H1 (cell line): ENCODE results near the gene ELMO1. TPM values are rescaled to one million over a fixed set of nuclear protein-coding genes. Genes with fewer than 3 reads are reported as not detected.
A peak's percentile ranks its signal among the peaks of the same experiment; 100 is the strongest.

Experiments
- CTCF ChIA-PET: fragments of 300-600 bp; sonication (Branson Sonifier 250); formaldehyde crosslinking; loops from one replicate; lab custom pipeline; 2021; ENCODE audit not compliant: partially characterized antibody; lab: Charles Lee
- POLR2A ChIA-PET: fragments of 300-600 bp; sonication (Branson Sonifier 250); formaldehyde crosslinking; loops from one replicate; lab custom pipeline; 2021; ENCODE audit warnings: inconsistent platforms; ENCODE audit not compliant: partially characterized antibody; lab: Charles Lee
- DNase-seq, 2 experiments: peaks; one replicate each; pipeline versions ENCODE4 v3.0.0 to v3.0.0-alpha.2; 2010 to 2022; ENCODE audit warnings: low spot score in 2 of 2, low read depth in 1 of 2, mixed read lengths in 1 of 2
- FAIRE-seq: peaks from 2 replicates; lab custom pipeline; 2011; peaks lifted over from hg19 to GRCh38; lab: Jason Lieb, UNC
- H2AFZ ChIP-seq: 2 replicates; pipeline ENCODE4 v1.8.1; 2012; ENCODE audit warnings: low read length, inconsistent platforms
- H2AK5ac ChIP-seq: 2 replicates; pipeline ENCODE4 v1.6.1; 2013; ENCODE audit warnings: low read depth, low read length
- H2BK120ac ChIP-seq: replicated peaks from 2 replicates; pipeline ENCODE3; 2013; ENCODE audit warnings: low read depth, low read length, inconsistent platforms
- H2BK12ac ChIP-seq: 2 replicates; pipeline ENCODE4 v1.6.1; 2013; ENCODE audit warnings: low read depth, low read length
- H2BK15ac ChIP-seq: 2 replicates; pipeline ENCODE4 v1.6.1; 2013; ENCODE audit warnings: low read length
- H2BK20ac ChIP-seq: 2 replicates; pipeline ENCODE4 v1.6.1; 2013; ENCODE audit warnings: low read length
- H2BK5ac ChIP-seq: 2 replicates; pipeline ENCODE4 v1.6.1; 2013; ENCODE audit warnings: low read depth, low read length
- H3K14ac ChIP-seq: 2 replicates; pipeline ENCODE4 v1.6.1; 2013; ENCODE audit warnings: inconsistent platforms; ENCODE audit not compliant: insufficient read length
- H3K18ac ChIP-seq: 2 replicates; pipeline ENCODE4 v1.6.1; 2013; ENCODE audit warnings: low read length; ENCODE audit errors: extremely low read depth
- H3K23ac ChIP-seq: 2 replicates; pipeline ENCODE4 v1.6.1; 2013; ENCODE audit warnings: inconsistent platforms; ENCODE audit not compliant: insufficient read length
- H3K23me2 ChIP-seq: 2 replicates; pipeline ENCODE4 v1.6.1; 2013; ENCODE audit warnings: low read depth, low read length
- H3K27ac ChIP-seq: 2 replicates; pipeline ENCODE4 v1.6.1; 2011; ENCODE audit warnings: low read depth, low read length, inconsistent platforms
- H3K27me3 ChIP-seq, 4 experiments: replicated peaks in 1 of 4; 1 replicate in 1 of 4; 2 replicates in 3 of 4; pipeline versions ENCODE4 v1.6.1 to v1.8.1; 2011 to 2013; ENCODE audit warnings: low read length in 3 of 4, mild to moderate bottlenecking in 3 of 4, inconsistent platforms in 2 of 4, mixed read lengths in 2 of 4, moderate library complexity in 1 of 4; ENCODE audit not compliant: control insufficient read depth in 3 of 4, insufficient read depth in 3 of 4; ENCODE audit errors: extremely low read depth in 1 of 4
- H3K36me3 ChIP-seq, 4 experiments: 2 replicates each; pipeline versions ENCODE4 v1.6.1 to v1.8.1; 2011 to 2013; ENCODE audit warnings: mild to moderate bottlenecking in 4 of 4, low read length in 3 of 4, moderate library complexity in 2 of 4, control low read depth in 1 of 4, inconsistent platforms in 1 of 4; ENCODE audit not compliant: insufficient read depth in 4 of 4, control insufficient read depth in 2 of 4
- H3K4ac ChIP-seq: replicated peaks from 2 replicates; pipeline ENCODE3; 2013; ENCODE audit warnings: low read length, low read depth, mixed read lengths, inconsistent platforms; ENCODE audit not compliant: insufficient read length
- H3K4me1 ChIP-seq, 4 experiments: replicated peaks in 1 of 4; 1 replicate in 1 of 4; 2 replicates in 3 of 4; pipeline versions ENCODE4 v1.6.1 to v1.8.1; 2011 to 2013; ENCODE audit warnings: low read length in 3 of 4, inconsistent platforms in 2 of 4, mixed read lengths in 1 of 4; ENCODE audit not compliant: insufficient read depth in 4 of 4, control insufficient read depth in 3 of 4
- H3K4me2 ChIP-seq, 2 experiments: 2 replicates each; pipeline versions ENCODE4 v1.6.1 to v1.8.1; 2011 to 2013; ENCODE audit warnings: low read depth in 2 of 2, low read length in 2 of 2, control low read depth in 1 of 2, inconsistent platforms in 1 of 2, mild to moderate bottlenecking in 1 of 2; ENCODE audit not compliant: insufficient read depth in 1 of 2
- H3K4me3 ChIP-seq, 4 experiments: fragments of 200-600, 300-600 bp in 1 of 4; sonication (generic), shearing (Covaris generic), sonication (Bioruptor Twin) in 1 of 4; 2 replicates each; pipeline versions ENCODE4 v1.5.1 to v1.8.1; 2011 to 2016; ENCODE audit warnings: low read length in 4 of 4, low read depth in 3 of 4, control low read depth in 2 of 4, inconsistent platforms in 2 of 4, mild to moderate bottlenecking in 2 of 4, mixed read lengths in 1 of 4, moderate library complexity in 1 of 4; ENCODE audit not compliant: insufficient read depth in 2 of 4; ENCODE audit errors: extremely low read depth in 1 of 4
- H3K56ac ChIP-seq: replicated peaks from 2 replicates; pipeline ENCODE3; 2013; ENCODE audit warnings: low read depth, mild to moderate bottlenecking, mixed read lengths, low read length, inconsistent platforms; ENCODE audit not compliant: insufficient read length
- H3K79me1 ChIP-seq: 2 replicates; pipeline ENCODE4 v1.6.1; 2013; ENCODE audit warnings: low read depth, low read length, control low read depth
- H3K79me2 ChIP-seq, 2 experiments: 2 replicates each; pipeline versions ENCODE4 v1.6.1 to v1.8.1; 2012 to 2013; ENCODE audit warnings: low read length in 2 of 2, mild to moderate bottlenecking in 2 of 2, inconsistent platforms in 1 of 2; ENCODE audit not compliant: insufficient read depth in 2 of 2, control insufficient read depth in 1 of 2
- H3K9ac ChIP-seq, 4 experiments: replicated peaks in 1 of 4; 1 replicate in 1 of 4; 2 replicates in 3 of 4; pipeline versions ENCODE4 v1.6.1 to v1.8.1; 2011 to 2013; ENCODE audit warnings: low read depth in 3 of 4, low read length in 3 of 4, control low read depth in 2 of 4, mild to moderate bottlenecking in 2 of 4, moderate library complexity in 2 of 4, inconsistent platforms in 1 of 4; ENCODE audit errors: extremely low read depth in 1 of 4
- H3K9me3 ChIP-seq, 2 experiments: 2 replicates each; pipeline versions ENCODE4 v1.6.1 to v1.8.1; 2012 to 2013; ENCODE audit warnings: mild to moderate bottlenecking in 2 of 2, moderate library complexity in 2 of 2, control low read depth in 1 of 2, inconsistent platforms in 1 of 2, low read depth in 1 of 2, low read length in 1 of 2, mixed read lengths in 1 of 2; ENCODE audit not compliant: insufficient read depth in 2 of 2
- H4K20me1 ChIP-seq, 2 experiments: replicated peaks in 1 of 2; 2 replicates each; pipeline versions ENCODE3 to v1.8.1; 2011 to 2013; ENCODE audit warnings: inconsistent platforms in 2 of 2, low read length in 2 of 2, mild to moderate bottlenecking in 1 of 2; ENCODE audit not compliant: insufficient read depth in 2 of 2, control insufficient read depth in 1 of 2
- H4K5ac ChIP-seq: 2 replicates; pipeline ENCODE4 v1.6.1; 2013; ENCODE audit warnings: low read length, low read depth, mixed read lengths, inconsistent platforms; ENCODE audit not compliant: insufficient read length
- H4K8ac ChIP-seq: 2 replicates; pipeline ENCODE4 v1.8.0; 2013; ENCODE audit warnings: mild to moderate bottlenecking, moderate library complexity, low read length, inconsistent platforms; ENCODE audit not compliant: insufficient read depth; ENCODE audit errors: extremely low read depth
- H4K91ac ChIP-seq: replicated peaks from 2 replicates; pipeline ENCODE3; 2013; ENCODE audit warnings: low read length, mixed read lengths, inconsistent platforms; ENCODE audit not compliant: insufficient read length
- BACH1 ChIP-seq: IDR thresholded peaks from 2 replicates; pipeline ENCODE4 v1.6.1; 2012; ENCODE audit warnings: low read length, improper control_type of control experiment
- BRCA1 ChIP-seq: IDR thresholded peaks from 2 replicates; pipeline ENCODE4 v1.6.1; 2012; ENCODE audit warnings: low read depth, low read length, improper control_type of control experiment
- E2F6 ChIP-seq: IDR thresholded peaks from 2 replicates; pipeline ENCODE4 v1.6.1; 2012; ENCODE audit warnings: inconsistent platforms
- KDM1A ChIP-seq: fragments of 200-600, 300-600 bp; sonication (generic); IDR thresholded peaks from 2 replicates; pipeline ENCODE4 v1.7.1; 2016; ENCODE audit warnings: mild to moderate bottlenecking, low read length, borderline replicate concordance
- MAX ChIP-seq: IDR thresholded peaks from 2 replicates; pipeline ENCODE4 v1.6.1; 2012; ENCODE audit warnings: inconsistent platforms
- RAD21 ChIP-seq, 2 experiments: IDR thresholded peaks in 1 of 2; conservative IDR thresholded peaks in 1 of 2; 2 replicates each; pipeline ENCODE4 v1.6.1; 2011; ENCODE audit warnings: low read depth in 2 of 2, low read length in 2 of 2, improper control_type of control experiment in 1 of 2, inconsistent platforms in 1 of 2, mild to moderate bottlenecking in 1 of 2, moderate library complexity in 1 of 2
- TBP ChIP-seq: IDR thresholded peaks from 2 replicates; pipeline ENCODE4 v1.6.1; 2011; ENCODE audit warnings: low read depth, low read length, improper control_type of control experiment
- TEAD4 ChIP-seq: IDR thresholded peaks from 2 replicates; pipeline ENCODE4 v1.6.1; 2012; ENCODE audit warnings: low read depth, low read length, inconsistent platforms, mixed read lengths
- YY1 ChIP-seq: IDR thresholded peaks from 2 replicates; pipeline ENCODE4 v1.6.1; 2011; ENCODE audit warnings: low read depth, mild to moderate bottlenecking, low read length
- WGBS, 2 experiments: shearing (Covaris generic) in 1 of 2; methylation state at CpG; one replicate each; pipeline versions ENCODE4 v1.1.6 to v1.1.7; 2013 to 2015; ENCODE audit warnings: low lambda C conversion rate in 2 of 2, mixed read lengths in 2 of 2, inconsistent platforms in 1 of 2, low coverage in 1 of 2, missing lambda C conversion rate in 1 of 2; ENCODE audit not compliant: insufficient replicate concordance in 2 of 2, insufficient coverage in 1 of 2, insufficient read length in 1 of 2; ENCODE audit errors: extremely low coverage in 1 of 2, missing lambda C conversion rate in 1 of 2; 5-methylcytosine and 5-hydroxymethylcytosine counted together
- polyA plus RNA-seq, 7 experiments: library from polyadenylated mRNA; depleted of rRNA in 3 of 7; stranded (reverse) in 5 of 7; unstranded in 2 of 7; fragments of >200 nt in 5 of 7; fragments of 200-250 nt in 2 of 7; gene quantifications; 1 replicate in 5 of 7; 2 replicates in 1 of 7; 4 replicates in 1 of 7; pipeline versions ENCODE4 v1.2.1 to v1.2.3, GENCODE V29; 2011 to 2013; ENCODE audit warnings: missing spikeins in 2 of 7, mixed read lengths in 2 of 7
- total RNA-seq: library from RNA; stranded (reverse); fragmentation: NEBNext Ultra II Directional; extraction: Animal tissue kit (Norgen Biotek cat#: 25700); gene quantifications from 2 replicates; pipeline ENCODE4 v1.2.1, GENCODE V29; 2021
- TF ChIP-seq, protein P1 (sequence below), 3 experiments: IDR thresholded peaks; 1 replicate in 2 of 3; 2 replicates in 1 of 3; pipeline versions ENCODE4 v1.5.1 to v1.6.1; 2011; ENCODE audit warnings: low read length in 3 of 3, mild to moderate bottlenecking in 3 of 3, inconsistent platforms in 2 of 3, low read depth in 1 of 3, moderate library complexity in 1 of 3; ENCODE audit not compliant: insufficient read depth in 1 of 3; ENCODE audit errors: control extremely low read depth in 1 of 3

Gene ELMO1
- total and polyA plus RNA-seq, 2 of the 8 experiments (the other 6 are each of a cell fraction or from before 2014, with no cell fraction given), result 18.4 to 21.0 TPM

- no peak overlapping the region for H2BK20ac ChIP-seq
- H3K23ac ChIP-seq, result no peak overlapping the region
- H3K23me2 ChIP-seq, result no peaks in the 10 kb centered on the region
- DNase-seq, result peak; percentile 23 to 85
- H3K56ac ChIP-seq, result no peak overlapping the region
- no peaks in the 10 kb centered on the region for H4K20me1 ChIP-seq
- POLR2A ChIA-PET, result interaction anchor here (1.2 kb wide), 1 partner anchor 49 kb away, joined by 3 read pairs; no protein-coding TSS in a partner anchor
- H4K8ac ChIP-seq, result 0 out of 2 replicates have a peak overlapping the region, but pooled peaks have one; percentile 45
- H2BK5ac ChIP-seq, result no peak overlapping the region
- no peak overlapping the region for H2AK5ac ChIP-seq
- H2BK12ac ChIP-seq, result no peak overlapping the region
- TF ChIP-seq BACH1 (no peak), E2F6 (no peak), MAX (no peak), KDM1A (no peak), RAD21 (IDR thresholded peaks at IDR 0.05 in 1 of 2, conservative IDR thresholded peaks at IDR 0.05 in 1 of 2; ENCODE audit: low read depth in 2 of 2, low read length in 2 of 2) (peak; percentile 91 to 92), BRCA1 (no peak), TEAD4 (0 out of 2 replicates have a peak, but pooled peaks have one; percentile 57), YY1 (peak; percentile 87), TBP (no peak)
- TF ChIP-seq, protein P1, sequence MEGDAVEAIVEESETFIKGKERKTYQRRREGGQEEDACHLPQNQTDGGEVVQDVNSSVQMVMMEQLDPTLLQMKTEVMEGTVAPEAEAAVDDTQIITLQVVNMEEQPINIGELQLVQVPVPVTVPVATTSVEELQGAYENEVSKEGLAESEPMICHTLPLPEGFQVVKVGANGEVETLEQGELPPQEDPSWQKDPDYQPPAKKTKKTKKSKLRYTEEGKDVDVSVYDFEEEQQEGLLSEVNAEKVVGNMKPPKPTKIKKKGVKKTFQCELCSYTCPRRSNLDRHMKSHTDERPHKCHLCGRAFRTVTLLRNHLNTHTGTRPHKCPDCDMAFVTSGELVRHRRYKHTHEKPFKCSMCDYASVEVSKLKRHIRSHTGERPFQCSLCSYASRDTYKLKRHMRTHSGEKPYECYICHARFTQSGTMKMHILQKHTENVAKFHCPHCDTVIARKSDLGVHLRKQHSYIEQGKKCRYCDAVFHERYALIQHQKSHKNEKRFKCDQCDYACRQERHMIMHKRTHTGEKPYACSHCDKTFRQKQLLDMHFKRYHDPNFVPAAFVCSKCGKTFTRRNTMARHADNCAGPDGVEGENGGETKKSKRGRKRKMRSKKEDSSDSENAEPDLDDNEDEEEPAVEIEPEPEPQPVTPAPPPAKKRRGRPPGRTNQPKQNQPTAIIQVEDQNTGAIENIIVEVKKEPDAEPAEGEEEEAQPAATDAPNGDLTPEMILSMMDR (IDR thresholded peaks at IDR 0.05; ENCODE audit: control extremely low read depth in 1 of 3, insufficient read depth in 1 of 3, low read depth in 1 of 3, low read length in 3 of 3), result peak; percentile 80 to 90 (median 86)
- TF ChIP-seq, all 59 proteins: peak for 4
- Histone ChIP-seq H3K14ac (no peak overlapping the region), H4K91ac (no peak overlapping the region), H3K27me3 (no peaks in the 10 kb centered on the region), H3K4ac (no peak overlapping the region), H3K4me1 (peaks cover 0 to 16% (median 3%) of the 10 kb centered on the region in 4 experiments; a peak in 5 of 7 replicates), H3K4me2 (no peak overlapping the region), H3K36me3 (no peaks in the 10 kb centered on the region), H4K5ac (no peak overlapping the region), H2AFZ (no peak overlapping the region), H3K18ac (no peak overlapping the region), H3K27ac (no peak overlapping the region), H3K79me1 (no peaks in the 10 kb centered on the region), H2BK120ac (no peak overlapping the region), H3K9ac (no peak overlapping the region), H3K79me2 (no peaks in the 10 kb centered on the region), H3K9me3 (no peaks in the 10 kb centered on the region), H3K4me3 (no peak overlapping the region), H2BK15ac (no peak overlapping the region)
- CTCF ChIA-PET, result interaction anchor here (0.5 to 4.1 kb wide), 46 partner anchors 9 to 1372 kb away, joined by 3 to 31 read pairs (median 4); partner anchors contain the start of gene ELMO1
- 76% methylated on average over 6 of the region's 6 CpGs; no CpG with 5 or more reads in 1 of the 2 experiments for WGBS, 2 experiments
- peak; percentile 97 for FAIRE-seq
Observed at GRCh38 chr7:37284805-37285231, 163.8 kb downstream of the ELMO1 start.
